Daoy (cell line): Measurements from ENCODE around the gene GRIA4. TPM values are rescaled to one million over a fixed set of nuclear protein-coding genes. Genes with fewer than 3 reads are reported as not detected.
A peak's percentile ranks its signal among the peaks of the same experiment; 100 is the strongest.

Experiments used
- DNase-seq: peaks from one replicate; pipeline ENCODE4 v3.0.0-alpha.2; 2015; ENCODE audit warnings: low read depth
- total RNA-seq: library from RNA; depleted of rRNA; stranded (reverse); fragments of >200 nt; shearing (Covaris generic); gene quantifications from 2 replicates; pipeline ENCODE4 v1.2.3, GENCODE V29; 2014

GRIA4 gene
- total RNA-seq, 1 experiment from 2014 or later: 1.5 TPM

DNA sequence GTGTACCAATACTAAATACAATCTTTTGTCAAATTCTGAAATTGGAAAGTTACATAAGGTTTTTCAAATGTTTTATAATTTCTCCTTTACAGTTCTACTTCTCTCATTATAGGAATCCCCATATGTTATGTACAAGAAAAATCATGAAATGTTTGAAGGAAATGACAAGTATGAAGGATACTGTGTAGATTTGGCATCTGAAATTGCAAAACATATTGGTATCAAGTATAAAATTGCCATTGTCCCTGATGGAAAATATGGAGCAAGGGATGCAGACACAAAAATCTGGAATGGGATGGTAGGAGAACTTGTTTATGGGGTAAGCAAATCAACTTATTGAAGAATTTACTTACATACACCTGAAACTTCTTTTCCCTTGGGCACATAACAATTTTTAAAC, 308.7 kb downstream of the GRIA4 start:
- no peak for DNase-seq

DNA sequence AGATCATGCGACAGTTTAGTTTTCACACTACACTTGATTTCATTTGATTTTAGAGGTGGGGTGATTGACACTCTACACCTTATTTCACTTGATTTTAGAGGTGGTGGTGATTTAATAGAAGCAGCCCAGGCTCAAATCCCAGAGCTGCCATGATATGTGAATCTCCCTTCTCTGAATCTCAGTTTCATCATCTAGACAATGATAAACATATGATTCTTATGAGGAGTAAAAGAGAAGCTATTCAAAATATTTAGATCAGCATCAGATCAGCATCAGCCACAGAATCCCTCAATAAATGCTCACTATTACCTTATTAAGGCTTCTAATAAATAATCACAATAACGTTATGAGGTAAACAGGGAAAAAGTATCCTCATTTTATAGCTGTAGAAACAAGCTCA, 313.4 kb downstream of the GRIA4 start:
- DNase-seq: no peak

DNA sequence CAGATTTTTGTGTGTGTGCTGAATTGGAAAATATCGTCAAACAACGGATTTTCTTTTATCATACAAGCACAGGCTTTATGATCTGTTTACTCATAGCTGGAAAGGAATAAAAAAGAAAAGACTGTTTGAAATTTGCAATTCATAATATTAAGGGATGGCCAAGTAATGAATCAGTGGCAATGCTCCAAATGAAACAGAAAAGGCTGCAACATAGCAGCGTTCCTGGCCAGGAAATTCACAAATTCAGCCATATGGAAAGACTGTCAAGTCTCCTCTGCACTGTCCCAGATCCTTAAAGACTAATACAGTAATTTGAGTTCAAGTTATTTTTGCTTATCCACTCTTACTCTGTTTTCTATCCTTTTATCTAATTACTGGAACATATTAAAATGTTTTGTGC, 313.9 kb downstream of the GRIA4 start:
- DNase-seq: peak; percentile 4

DNA sequence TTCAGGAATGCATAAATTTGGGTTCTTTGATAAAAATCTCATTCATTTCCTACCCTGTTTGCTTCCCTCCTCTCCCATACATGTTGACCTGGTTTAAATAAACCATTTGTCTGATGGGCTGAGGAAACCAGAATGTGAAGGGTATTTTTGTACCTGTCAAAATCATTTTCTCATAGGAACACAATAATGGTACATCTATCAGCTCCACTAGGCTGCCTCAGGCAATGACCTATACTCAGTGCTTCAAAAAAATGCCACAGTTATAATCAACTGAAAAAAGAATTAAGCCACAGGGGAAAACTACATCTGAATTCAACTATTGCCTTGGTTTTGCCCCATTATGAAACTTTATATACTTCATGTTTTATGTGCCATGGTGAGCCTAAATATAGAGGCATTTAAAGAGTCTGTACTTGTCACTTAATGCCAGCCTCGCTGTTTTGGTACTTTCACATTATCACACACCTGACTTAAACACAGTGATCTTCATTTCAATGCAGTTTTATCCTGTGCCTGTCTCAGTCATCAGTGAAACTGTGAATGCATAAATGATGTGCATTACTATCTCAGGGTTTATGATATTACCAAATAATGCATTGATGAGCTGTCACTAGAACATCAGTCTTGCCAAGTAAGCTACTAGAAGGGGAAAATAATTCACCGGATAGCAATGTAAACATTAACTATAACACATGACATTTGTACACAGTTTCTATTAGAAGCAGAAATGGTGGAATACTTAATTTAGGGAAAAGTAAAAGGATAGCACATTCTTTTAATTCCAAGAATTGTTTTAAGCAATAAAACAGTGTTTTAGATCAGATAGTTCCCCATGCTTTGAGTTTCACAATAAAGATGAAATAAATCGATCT, 319.4 kb downstream of the GRIA4 start:
- DNase-seq: no peak

DNA sequence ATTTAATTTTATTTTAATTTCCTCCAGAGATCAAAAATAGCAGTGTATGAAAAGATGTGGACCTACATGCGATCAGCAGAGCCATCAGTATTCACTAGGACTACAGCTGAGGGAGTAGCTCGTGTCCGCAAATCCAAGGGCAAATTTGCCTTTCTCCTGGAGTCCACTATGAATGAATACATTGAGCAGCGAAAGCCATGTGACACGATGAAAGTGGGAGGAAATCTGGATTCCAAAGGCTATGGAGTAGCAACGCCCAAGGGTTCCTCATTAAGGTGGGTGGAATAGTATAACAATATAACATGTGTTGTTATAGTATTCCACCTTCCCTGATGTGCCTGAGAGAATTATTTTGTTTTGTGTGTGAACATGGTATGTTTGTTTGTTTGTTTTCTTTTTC, 323.8 kb downstream of the GRIA4 start:
- DNase-seq: no peak

DNA sequence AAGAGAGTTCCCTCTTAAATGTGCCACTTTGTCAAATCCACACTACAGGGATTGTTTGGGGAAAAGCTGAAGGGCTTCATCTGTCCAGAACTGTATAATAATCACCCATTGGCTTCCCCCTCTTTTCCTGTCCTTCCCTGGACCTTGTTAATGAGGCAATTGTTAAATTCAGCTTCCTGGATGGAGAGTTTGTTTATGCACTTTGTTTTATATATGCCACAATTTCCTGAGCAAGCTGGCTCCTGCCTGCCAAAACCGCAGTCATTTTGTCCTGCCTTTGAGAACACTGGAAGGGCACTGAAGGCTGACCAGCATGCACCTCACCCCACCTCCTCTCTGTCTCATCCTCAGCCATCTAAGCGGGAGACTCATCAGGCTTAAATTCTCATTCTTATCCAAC, 325.9 kb downstream of the GRIA4 start:
- DNase-seq: peak; percentile 53

DNA sequence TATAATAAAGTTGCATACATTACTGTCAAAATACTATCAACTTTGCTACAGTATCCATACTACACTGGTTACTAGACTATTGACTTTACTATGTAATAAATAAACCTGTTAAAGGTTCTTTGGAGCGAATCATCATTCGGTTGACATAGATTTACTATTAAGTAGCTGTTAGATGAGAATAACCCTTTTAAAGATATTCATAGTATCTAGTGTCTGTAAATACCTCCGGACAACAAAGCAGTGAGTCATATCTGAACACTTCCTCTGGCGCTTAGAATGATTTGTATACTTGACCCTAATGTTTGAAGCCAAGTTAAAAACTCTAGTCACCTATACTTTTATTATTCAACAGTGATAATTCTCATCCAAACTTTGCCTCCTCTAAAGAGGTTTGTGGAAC, 327.5 kb downstream of the GRIA4 start:
- DNase-seq: peak; percentile 8

DNA sequence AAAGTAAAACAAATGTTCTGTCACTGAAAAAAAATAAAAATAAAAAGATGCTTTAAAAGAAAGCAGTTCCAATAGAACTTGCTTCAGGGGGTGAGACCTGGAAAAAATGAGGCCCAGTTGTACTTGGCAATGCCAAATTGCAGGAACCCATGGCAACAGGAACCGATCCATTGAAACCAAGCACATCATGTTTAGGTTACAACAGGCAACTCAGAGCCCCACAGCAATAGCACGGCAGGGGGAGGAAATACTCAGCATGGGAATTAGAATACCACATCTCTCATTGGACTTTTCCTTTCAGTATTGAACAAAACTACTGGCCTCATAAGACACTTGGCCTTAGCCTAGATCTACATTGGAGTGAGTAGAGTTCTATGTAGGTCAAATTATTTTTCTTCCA, 327.9 kb downstream of the GRIA4 start:
- DNase-seq: peak; percentile 7

DNA sequence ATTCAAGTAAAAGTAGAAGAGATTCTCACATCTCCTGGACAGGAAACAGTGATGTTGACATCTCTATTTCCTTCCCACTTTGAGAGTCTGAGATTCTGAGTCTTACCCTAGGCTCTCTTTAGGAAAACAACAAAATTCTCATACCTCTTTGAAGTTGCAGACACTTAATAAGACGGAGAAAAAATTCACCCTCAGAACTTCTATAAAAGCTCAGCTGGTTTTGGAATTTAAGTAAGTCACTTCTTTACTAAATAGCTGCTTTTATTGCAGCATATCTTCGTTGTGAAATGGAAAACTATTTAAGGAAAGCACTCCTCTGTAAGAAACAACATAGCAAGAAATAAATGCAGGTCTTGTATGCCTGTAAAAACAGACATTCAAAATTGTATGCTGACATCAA, 333.0 kb downstream of the GRIA4 start:
- DNase-seq: no peak

DNA sequence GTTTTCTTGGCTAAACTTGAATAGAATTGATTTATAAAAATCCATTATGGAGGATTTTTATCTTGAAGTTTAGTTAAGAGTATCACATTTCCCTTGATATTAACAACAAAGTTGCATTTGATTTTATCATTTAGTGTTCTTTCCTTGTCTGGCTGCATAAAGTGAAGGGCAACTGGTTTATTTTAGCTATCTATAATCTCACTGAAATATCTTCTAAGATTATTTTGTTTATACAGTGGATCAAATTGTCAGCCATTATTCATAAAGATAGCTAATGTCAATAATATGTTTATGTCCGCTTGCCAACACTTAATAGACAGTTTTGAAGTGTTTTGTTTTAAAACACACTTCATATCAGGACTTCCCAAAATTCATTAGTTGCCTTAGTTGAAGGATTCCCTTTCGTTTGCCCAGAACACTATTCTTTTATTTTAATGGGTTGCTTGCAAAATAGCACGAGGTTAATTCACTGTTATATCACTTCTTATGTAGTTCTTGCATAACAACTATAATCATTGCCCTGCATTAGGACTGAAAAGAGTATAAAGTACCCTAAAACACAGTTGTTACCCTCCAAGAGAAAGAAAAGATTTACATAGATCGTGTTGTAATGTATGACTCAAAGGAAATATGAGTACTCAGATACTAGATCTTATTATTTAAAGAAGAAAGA, 339.2 kb downstream of the GRIA4 start:
- DNase-seq: no peak

DNA sequence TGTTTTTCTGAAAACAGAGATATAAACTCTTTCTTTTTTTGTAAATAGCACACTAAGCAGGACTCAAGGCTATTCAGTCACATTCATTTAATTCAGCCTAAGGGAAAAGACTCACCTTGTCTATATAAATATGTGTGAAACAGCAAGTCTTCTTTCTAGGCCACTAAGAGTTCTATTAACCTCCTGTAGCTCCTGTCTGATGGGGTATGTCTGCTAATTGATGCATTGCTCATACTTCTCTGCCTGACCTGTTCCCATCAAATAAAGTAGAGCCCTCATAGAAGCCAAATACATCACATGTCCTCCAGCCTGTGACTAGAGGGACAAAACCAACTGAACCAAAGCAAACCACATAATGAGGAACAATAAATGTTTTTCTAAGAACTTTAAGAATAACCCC, 344.0 kb downstream of the GRIA4 start:
- DNase-seq: no peak

DNA sequence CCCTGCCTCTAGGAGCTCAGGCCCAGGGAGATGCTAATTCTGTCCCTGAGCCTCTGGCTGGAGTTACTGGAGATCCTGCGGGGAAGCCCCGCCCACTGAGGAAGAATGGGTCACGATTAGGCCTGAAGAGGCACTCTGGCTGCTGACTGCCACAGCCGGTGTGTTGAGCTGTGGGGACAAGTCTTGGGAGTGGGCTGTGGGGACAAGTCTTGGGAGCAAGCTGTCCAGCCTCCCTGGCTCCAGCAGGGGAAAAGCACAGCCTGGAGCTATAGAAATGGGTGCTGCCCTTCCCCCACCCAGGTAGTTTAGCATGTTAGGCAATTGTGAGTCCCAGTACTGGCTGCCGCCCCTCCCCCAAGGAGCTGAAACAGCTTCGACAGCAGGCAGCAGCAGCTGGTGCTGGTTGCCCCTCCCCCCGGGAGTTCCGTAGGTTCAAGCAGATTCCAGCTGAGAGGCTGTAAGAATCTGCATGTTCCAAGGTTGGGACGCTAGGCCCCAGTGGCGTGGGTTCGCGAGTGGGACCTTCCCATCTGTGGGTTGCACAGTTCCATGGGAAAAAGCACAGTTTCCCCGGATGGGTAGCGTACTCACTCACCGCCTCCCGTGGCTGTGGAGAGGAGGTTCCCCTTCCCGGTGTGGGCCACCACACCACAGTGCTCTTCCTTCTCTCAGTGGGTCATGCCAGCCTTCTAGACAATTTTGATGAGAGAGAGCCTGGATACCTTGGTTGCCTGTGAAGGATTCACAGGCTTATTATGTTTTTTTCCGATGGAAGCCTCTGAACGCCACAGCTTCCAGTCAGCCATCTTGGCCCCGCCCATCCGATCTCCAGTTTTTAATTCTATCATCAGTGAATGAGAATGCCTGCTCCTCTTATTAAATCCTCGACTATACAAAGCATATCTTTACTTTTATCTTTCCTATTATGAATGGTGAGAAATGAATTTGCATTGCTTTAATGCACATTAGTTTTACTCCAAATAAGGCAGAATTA, 350.7 kb downstream of the GRIA4 start:
- DNase-seq: no peak

DNA sequence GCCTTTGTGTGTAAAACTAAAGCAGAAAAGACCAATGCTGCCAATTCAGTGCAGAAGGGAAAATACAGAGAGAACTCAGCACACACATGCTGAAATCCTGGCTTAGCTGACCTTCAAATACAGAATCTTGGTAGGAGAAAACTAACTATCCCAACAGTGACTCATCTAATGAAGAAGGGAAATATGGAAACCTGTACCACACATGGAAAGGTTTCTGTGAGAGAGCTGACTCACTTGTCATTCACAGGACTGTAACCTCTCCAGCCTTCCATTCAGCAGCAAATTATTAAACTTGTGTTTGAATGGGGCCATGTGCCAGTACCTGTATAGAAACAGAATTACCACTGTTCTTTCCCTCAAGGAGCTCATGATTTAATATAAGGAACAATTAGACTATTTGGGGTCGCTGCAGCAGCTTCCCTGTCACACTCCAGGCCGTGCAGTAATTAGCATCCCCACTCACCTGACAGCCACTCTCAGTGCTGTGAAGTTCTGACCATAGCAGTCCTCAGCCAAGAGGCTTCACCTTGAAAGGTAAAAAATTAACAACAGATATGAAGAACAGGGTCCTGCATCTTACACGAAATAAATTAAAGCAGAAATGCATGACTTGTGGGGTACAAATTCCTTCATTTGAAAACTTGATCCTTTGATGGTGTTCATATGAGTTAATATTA, 358.3 kb downstream of the GRIA4 start:
- peak; percentile 41 for DNase-seq

DNA sequence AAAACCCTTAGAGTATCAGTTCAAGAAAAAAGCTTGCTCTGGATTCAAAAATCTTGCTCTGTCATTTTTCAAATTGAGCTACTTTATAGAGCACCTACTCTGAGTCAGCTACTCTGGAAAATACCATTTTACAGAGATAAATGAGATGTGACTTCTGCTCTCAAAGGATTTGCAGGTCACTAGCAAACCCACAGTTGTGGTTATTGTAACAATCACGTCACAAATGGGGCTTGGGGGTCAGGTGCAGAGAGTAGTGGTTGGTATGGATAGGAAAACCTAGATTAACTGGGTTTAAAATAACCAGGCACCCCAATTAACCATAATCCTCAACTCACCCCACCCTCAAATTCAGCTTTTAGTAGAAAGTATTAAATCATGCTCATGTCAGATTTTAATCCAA, 359.9 kb downstream of the GRIA4 start:
- no peak for DNase-seq

DNA sequence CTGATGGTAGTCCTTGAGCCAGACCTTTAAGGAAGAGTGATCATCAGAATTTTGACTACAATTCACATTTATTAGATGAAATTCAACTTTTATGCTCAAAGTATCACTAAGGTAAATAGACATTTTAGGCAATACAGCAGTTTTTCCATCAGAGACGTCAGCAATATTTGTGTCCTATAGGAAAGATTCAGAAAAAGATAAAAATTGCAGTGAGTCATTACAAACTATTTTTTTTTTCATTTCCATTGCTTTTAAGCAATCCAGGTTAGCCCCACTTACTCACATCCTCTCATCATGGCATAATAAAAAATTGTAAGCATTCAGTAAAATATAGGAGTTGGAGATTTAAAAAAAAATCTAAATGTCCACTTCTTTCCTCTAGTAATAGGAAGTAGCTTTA, 365.3 kb downstream of the GRIA4 start:
- DNase-seq: no peak

DNA sequence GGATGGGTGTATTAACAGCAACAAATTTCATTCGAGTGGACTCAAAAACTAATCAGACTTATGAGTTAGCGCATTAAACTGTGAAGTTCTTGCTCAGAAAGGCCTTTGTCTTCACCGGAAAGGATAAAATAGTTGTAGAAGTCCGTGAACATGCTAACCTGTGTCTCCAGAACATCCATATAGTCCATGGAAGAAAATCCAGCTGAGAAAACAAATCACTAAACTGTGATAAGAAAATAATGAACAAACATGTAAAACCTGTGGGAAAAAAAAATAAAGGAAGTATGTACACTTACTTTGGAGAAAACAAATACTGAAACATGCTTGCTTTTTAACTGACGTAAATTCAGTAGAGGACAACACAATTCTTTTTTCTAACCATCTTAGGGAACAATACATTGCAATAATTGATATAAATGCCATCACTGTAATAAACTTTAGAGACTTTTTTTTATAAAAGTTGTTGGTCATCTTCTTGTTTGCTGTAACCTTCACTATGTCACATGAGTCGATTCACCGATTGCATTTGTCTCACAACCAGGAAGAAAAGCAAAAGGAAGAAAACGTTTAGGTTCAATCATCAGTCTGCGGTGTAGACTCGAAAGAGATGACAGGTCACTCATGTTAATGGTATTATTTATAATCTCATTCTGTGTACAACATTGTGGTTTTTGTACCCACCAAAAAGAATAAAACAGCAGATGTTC, 370.3 kb downstream of the GRIA4 start:
- DNase-seq: no peak

DNA sequence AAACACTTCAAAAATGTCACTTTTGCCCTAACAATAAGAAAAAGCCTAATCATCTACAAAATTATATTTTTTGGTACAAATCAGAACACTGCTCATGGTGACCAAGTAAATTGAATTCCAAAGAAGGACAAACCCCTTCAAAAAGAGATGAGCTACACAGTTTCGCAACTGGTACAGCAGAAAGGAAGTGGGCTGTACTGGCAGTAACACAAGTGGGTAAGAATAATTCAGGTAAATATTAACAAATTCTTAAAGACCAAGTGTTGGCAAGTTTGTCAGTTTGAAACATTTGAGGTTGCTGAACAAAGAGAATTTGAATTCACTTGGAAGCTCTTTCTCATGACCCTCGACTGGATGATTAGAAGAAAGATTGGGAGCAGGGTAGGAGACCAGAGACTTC, 376.7 kb downstream of the GRIA4 start:
- DNase-seq: no peak

DNA sequence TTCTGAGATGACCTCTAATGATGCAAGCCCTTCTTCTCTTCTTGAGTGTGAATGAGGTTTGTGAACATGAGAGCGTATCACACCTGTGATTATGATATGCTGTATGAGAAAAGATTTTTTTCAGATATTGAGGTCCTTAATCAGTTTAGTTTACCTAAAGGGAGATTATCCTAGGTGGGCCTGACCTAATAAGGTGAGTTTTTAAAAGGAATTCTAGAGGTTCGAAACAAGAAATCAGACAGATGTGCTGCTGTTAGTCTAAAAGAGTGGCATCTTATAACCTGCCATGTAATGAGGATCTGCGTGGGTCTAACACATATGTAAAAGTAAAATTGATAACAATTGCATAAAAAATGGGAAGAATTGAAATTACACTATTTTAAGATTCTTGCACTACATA, 378.3 kb downstream of the GRIA4 start:
- DNase-seq: no peak

DNA sequence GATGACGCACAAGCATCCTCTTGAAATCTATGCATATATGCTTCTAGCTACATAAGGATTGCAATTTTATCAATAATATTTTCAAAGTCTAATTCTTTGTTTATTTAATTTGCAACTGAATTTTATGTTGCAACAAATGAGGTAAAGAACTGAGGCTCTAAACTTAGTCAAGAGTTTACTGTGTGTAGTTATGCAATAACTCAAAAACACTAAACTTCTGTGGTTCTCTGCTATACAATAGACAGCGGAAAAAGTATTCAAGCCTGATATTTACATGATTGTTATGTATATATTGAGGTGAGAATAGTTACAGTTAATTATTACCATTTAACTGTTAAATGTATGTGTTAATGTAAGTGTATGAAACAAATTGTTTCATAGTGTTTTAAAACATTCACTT, 379.3 kb downstream of the GRIA4 start:
- no peak for DNase-seq

DNA sequence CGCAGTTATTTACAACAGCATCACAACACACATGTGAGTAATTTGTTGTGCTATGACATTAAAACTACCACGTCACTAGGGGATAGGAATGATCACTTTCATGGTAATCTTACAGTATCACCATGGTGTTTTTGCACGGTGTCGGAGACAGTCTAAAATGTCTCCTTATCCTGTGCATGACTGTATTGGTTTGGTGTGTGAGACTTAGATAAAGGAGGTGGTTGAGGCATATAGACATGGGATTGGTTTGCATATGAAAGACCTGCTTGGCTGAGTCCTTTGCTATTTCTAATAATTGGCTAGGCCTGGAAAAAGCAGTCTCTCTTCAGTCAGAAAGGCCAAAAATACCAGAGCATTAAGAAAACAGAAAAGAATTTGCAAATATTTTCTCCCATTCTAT, 382.0 kb downstream of the GRIA4 start:
- DNase-seq: no peak
